ENCODE results near the gene KDELR1.
"Not testable (repeated sequence)": the region's sequence is repeated elsewhere in the genome, so short reads cannot be mapped to it uniquely, and the experiment has no call there.

The KDELR1 gene

DNA sequence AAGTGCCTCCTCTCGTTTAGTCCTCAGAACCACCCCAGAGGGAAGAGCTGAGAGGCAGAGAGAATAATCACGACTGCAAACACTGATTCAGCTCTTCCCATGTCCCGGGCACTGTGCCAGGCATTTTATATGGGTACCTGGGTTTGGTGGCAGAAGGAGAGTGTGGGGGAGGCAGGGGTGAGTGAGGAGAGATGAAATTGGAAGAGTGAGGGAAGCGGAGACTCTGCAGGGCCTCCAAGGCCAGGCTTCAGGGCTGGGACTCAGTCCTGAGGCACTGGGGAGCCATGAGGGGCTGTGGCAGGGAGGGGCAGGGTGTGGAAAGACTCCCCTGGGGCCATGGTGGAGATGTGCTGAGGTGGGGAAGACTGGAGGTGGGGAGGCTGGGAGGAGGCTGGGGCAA is 18.4 kb downstream of the KDELR1 start:
- ChIA-PET POLR2A (no interaction called here), CTCF (interaction anchor here (1.1 kb wide), 1 partner anchor 14 kb away, joined by 4 read pairs; no protein-coding TSS in a partner anchor)
- Histone ChIP-seq H3K27ac (ENCODE audit: insufficient read depth in 1 of 2, low read depth in 1 of 2, low read length in 2 of 2, poor library complexity in 1 of 2, severe bottlenecking in 2 of 2) (no peak overlapping the region), H3K36me3 (ENCODE audit: control insufficient read depth in 4 of 4, insufficient read depth in 4 of 4, low read length in 3 of 4) (no peaks in the 10 kb centered on the region), H3K9me3 (ENCODE audit: control extremely low read depth in 1 of 5, control insufficient read depth in 4 of 5, insufficient read depth in 2 of 5, low read depth in 1 of 5, low read length in 4 of 5) (no peaks in the 10 kb centered on the region), H3K4me1 (ENCODE audit: control extremely low read depth in 1 of 4, control insufficient read depth in 4 of 4, insufficient read depth in 4 of 4, low read length in 3 of 4) (no peaks in the 10 kb centered on the region), H3K27me3 (replicated peaks in 2 of 5; ENCODE audit: control insufficient read depth in 4 of 5, insufficient read depth in 5 of 5, low read length in 4 of 5) (no peaks in the 10 kb centered on the region), H3K4me3 (ENCODE audit: control insufficient read depth in 1 of 7, extremely low read depth in 1 of 7, insufficient read depth in 4 of 7, low read depth in 2 of 7, low read length in 6 of 7) (no peak overlapping the region)
- DNase-seq: no peak
- WGBS (ENCODE audit: insufficient coverage): 93% methylated on average over 3 of the region's 4 CpGs

DNA sequence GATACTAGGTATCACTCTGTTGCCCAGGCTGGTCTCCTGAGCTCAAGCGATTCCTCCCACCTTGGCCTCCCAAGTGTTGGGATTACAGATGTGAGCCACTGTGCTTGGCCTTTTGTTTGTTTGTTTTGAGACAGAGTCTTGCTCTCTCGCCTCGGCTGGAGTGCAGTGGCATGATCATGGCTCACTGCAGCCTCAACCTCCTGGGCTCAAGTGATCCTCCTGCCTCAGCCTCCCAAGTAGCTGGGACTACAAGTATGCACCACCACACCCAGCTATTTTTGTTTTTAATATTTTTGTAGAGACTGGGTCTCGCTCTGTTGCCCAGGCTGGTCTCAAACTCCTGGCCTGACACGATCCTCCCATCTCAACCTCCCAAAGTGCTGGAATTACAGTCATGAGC is 19.6 kb downstream of the KDELR1 start:
- POLR2A ChIA-PET; H3K27ac ChIP-seq (ENCODE audit: insufficient read depth in 1 of 2, low read depth in 1 of 2, low read length in 2 of 2, poor library complexity in 1 of 2, severe bottlenecking in 2 of 2); H3K4me3 ChIP-seq (ENCODE audit: control insufficient read depth in 1 of 7, extremely low read depth in 1 of 7, insufficient read depth in 4 of 7, low read depth in 2 of 7, low read length in 6 of 7); H3K36me3 ChIP-seq (ENCODE audit: control insufficient read depth in 4 of 4, insufficient read depth in 4 of 4, low read length in 3 of 4); H3K27me3 ChIP-seq (replicated peaks in 2 of 5; ENCODE audit: control insufficient read depth in 4 of 5, insufficient read depth in 5 of 5, low read length in 4 of 5); H3K4me1 ChIP-seq (ENCODE audit: control extremely low read depth in 1 of 4, control insufficient read depth in 4 of 4, insufficient read depth in 4 of 4, low read length in 3 of 4); DNase-seq; H3K9me3 ChIP-seq (ENCODE audit: control extremely low read depth in 1 of 5, control insufficient read depth in 4 of 5, insufficient read depth in 2 of 5, low read depth in 1 of 5, low read length in 4 of 5): not testable (repeated sequence)
- CTCF ChIA-PET: interaction anchor here (1.9 kb wide), 1 partner anchor 19 kb away, joined by 7 read pairs; the partner anchor contains the start of gene KDELR1
- 100% methylated on average over 5 of the region's 5 CpGs for WGBS (ENCODE audit: insufficient coverage)

DNA sequence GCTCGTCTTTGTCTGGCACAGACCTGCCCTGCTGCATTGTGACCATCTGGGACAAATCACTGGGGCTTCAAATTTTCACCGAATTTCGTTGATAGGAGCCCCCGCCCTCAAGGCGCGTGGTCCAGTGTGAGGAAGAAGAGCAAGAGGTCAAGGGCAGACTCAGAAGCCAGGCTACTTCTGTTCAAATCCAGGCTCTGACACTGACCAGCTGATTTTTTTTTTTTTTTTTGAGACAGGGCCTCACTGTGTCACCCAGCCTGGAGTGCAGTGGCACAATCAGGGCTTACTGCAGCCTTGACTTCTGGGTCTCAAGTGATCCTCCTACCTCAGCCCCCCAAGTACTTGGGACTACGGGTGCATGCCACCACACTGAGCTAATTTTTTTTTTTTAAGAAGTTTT is 20.0 kb downstream of the KDELR1 start:
- DNase-seq: no peak
- 89% methylated on average over 5 of the region's 7 CpGs for WGBS (ENCODE audit: insufficient coverage)
- ChIA-PET CTCF (interaction anchor here (1.9 kb wide), 1 partner anchor 20 kb away, joined by 7 read pairs; the partner anchor contains the start of gene KDELR1), POLR2A (no interaction called here)
- Histone ChIP-seq H3K4me3 (ENCODE audit: control insufficient read depth in 1 of 7, extremely low read depth in 1 of 7, insufficient read depth in 4 of 7, low read depth in 2 of 7, low read length in 6 of 7) (no peak overlapping the region), H3K36me3 (ENCODE audit: control insufficient read depth in 4 of 4, insufficient read depth in 4 of 4, low read length in 3 of 4) (no peaks in the 10 kb centered on the region), H3K4me1 (ENCODE audit: control extremely low read depth in 1 of 4, control insufficient read depth in 4 of 4, insufficient read depth in 4 of 4, low read length in 3 of 4) (no peaks in the 10 kb centered on the region), H3K27ac (ENCODE audit: insufficient read depth in 1 of 2, low read depth in 1 of 2, low read length in 2 of 2, poor library complexity in 1 of 2, severe bottlenecking in 2 of 2) (no peak overlapping the region), H3K27me3 (replicated peaks in 2 of 5; ENCODE audit: control insufficient read depth in 4 of 5, insufficient read depth in 5 of 5, low read length in 4 of 5) (no peaks in the 10 kb centered on the region), H3K9me3 (ENCODE audit: control extremely low read depth in 1 of 5, control insufficient read depth in 4 of 5, insufficient read depth in 2 of 5, low read depth in 1 of 5, low read length in 4 of 5) (no peaks in the 10 kb centered on the region)

DNA sequence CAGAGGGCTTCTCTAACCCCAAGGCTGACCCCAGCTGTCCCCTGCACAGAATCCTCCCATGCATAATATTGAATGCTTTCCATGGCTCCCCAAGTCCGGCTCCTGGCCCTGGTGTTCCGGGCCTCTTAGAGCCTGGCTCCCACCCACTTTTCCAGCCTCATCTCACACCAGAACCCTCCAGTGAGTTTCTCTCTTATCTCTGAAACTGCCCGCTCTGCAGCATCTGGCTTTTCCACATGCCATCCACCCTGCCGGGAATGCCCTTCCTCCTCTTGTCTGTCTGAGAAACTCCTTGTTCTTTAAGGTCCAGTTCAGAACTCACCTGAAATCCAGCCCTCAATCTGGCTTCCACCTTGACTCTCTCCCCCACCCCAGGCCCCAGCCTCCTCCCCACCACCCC is 20.4 kb downstream of the KDELR1 start:
- H3K36me3 ChIP-seq (ENCODE audit: control insufficient read depth in 4 of 4, insufficient read depth in 4 of 4, low read length in 3 of 4): no peaks in the 10 kb centered on the region
- H3K4me1 ChIP-seq (ENCODE audit: control extremely low read depth in 1 of 4, control insufficient read depth in 4 of 4, insufficient read depth in 4 of 4, low read length in 3 of 4): no peaks in the 10 kb centered on the region
- no peak overlapping the region for H3K4me3 ChIP-seq (ENCODE audit: control insufficient read depth in 1 of 7, extremely low read depth in 1 of 7, insufficient read depth in 4 of 7, low read depth in 2 of 7, low read length in 6 of 7)
- ChIA-PET POLR2A (no interaction called here), CTCF (interaction anchor here (1.9 kb wide), 1 partner anchor 20 kb away, joined by 7 read pairs; the partner anchor contains the start of gene KDELR1)
- H3K9me3 ChIP-seq (ENCODE audit: control extremely low read depth in 1 of 5, control insufficient read depth in 4 of 5, insufficient read depth in 2 of 5, low read depth in 1 of 5, low read length in 4 of 5): no peaks in the 10 kb centered on the region
- H3K27me3 ChIP-seq (replicated peaks in 2 of 5; ENCODE audit: control insufficient read depth in 4 of 5, insufficient read depth in 5 of 5, low read length in 4 of 5): no peaks in the 10 kb centered on the region
- 100% methylated on average over 4 of the region's 4 CpGs for whole genome bisulfite sequencing (ENCODE audit: insufficient coverage)
- DNase-seq: no peak
- H3K27ac ChIP-seq (ENCODE audit: insufficient read depth in 1 of 2, low read depth in 1 of 2, low read length in 2 of 2, poor library complexity in 1 of 2, severe bottlenecking in 2 of 2): no peak overlapping the region

DNA sequence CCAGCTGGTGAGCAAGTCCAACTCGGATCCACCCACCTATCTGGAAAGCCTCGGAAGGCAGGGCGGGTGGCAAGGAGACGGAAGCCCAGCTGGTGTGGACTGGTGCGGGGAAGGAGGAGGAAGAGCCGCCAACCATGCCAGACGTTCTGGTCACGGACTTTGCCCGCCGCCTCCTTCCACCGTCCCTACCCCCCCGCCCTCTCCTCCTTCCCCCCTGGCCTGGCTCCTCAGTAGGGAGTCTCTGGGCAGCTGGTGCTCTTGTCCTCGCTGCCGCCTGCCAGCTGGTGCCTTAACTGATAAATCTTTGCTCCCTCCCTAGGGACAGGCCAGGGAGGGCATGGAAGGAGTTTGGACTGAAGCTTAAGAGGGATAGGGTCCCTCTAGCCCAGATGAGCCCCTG is 22.4 kb downstream of the KDELR1 start:
- H3K4me3 ChIP-seq (ENCODE audit: control insufficient read depth in 1 of 7, extremely low read depth in 1 of 7, insufficient read depth in 4 of 7, low read depth in 2 of 7, low read length in 6 of 7): no peak overlapping the region
- H3K36me3 ChIP-seq (ENCODE audit: control insufficient read depth in 4 of 4, insufficient read depth in 4 of 4, low read length in 3 of 4): no peaks in the 10 kb centered on the region
- ChIA-PET CTCF (no interaction called here), POLR2A (no interaction called here)
- H3K27ac ChIP-seq (ENCODE audit: insufficient read depth in 1 of 2, low read depth in 1 of 2, low read length in 2 of 2, poor library complexity in 1 of 2, severe bottlenecking in 2 of 2): no peak overlapping the region
- H3K4me1 ChIP-seq (ENCODE audit: control extremely low read depth in 1 of 4, control insufficient read depth in 4 of 4, insufficient read depth in 4 of 4, low read length in 3 of 4): peaks cover 0 to 8% (median 7%) of the 10 kb centered on the region in 4 experiments
- no peaks in the 10 kb centered on the region for H3K9me3 ChIP-seq (ENCODE audit: control extremely low read depth in 1 of 5, control insufficient read depth in 4 of 5, insufficient read depth in 2 of 5, low read depth in 1 of 5, low read length in 4 of 5)
- 98% methylated on average over 6 of the region's 14 CpGs for WGBS (ENCODE audit: insufficient coverage)
- no peak for DNase-seq
- no peaks in the 10 kb centered on the region for H3K27me3 ChIP-seq (replicated peaks in 2 of 5; ENCODE audit: control insufficient read depth in 4 of 5, insufficient read depth in 5 of 5, low read length in 4 of 5)

DNA sequence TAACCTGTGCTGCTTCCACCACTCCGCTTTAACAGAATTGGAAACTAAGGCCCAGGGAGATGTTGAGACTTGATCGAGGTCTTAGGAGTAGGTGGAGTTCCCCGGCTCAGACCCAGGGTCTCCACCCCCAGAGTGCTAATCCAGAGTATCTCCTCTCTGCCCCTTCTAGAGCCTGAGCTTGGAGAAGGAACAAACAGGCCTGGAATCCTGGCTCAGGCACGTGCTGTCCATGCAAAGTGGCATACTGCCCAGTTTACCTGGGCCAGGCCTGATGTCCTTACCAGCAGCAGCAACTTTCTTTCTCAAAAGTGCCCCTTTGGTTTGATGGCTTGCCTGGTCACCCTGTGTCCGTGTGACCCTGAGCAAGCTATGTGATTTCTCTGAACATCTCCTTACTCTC is 23.5 kb downstream of the KDELR1 start:
- no peak for DNase-seq
- POLR2A ChIA-PET: no interaction called here
- Histone ChIP-seq H3K27ac (ENCODE audit: insufficient read depth in 1 of 2, low read depth in 1 of 2, low read length in 2 of 2, poor library complexity in 1 of 2, severe bottlenecking in 2 of 2) (no peak overlapping the region), H3K9me3 (ENCODE audit: control extremely low read depth in 1 of 5, control insufficient read depth in 4 of 5, insufficient read depth in 2 of 5, low read depth in 1 of 5, low read length in 4 of 5) (no peaks in the 10 kb centered on the region), H3K4me3 (ENCODE audit: control insufficient read depth in 1 of 7, extremely low read depth in 1 of 7, insufficient read depth in 4 of 7, low read depth in 2 of 7, low read length in 6 of 7) (no peak overlapping the region), H3K36me3 (ENCODE audit: control insufficient read depth in 4 of 4, insufficient read depth in 4 of 4, low read length in 3 of 4) (no peaks in the 10 kb centered on the region), H3K27me3 (replicated peaks in 2 of 5; ENCODE audit: control insufficient read depth in 4 of 5, insufficient read depth in 5 of 5, low read length in 4 of 5) (no peaks in the 10 kb centered on the region), H3K4me1 (ENCODE audit: control extremely low read depth in 1 of 4, control insufficient read depth in 4 of 4, insufficient read depth in 4 of 4, low read length in 3 of 4) (peaks cover 0 to 16% (median 13%) of the 10 kb centered on the region in 4 experiments)
- CTCF ChIA-PET: no interaction called here
- 97% methylated on average over 2 of the region's 5 CpGs for WGBS (ENCODE audit: insufficient coverage)

DNA sequence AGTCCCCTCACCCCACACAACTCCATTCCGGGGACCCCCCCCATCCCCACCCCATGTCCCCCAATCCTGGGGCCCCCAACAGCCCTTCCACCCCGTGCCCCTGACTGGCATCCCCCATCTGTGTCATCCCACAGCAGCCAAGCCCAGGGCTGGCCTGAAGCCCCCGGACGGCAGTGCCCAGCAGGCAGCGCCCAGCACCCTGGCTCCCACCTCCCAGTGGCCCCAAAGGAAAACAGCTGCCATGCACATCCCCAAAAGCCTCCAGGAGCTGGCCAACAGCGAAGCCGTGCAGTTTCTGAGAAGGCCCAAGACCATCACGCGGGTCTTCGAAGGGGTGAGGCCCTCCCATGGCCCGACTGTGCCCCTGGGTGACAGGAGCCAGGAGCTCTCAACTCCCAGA is 25.7 kb downstream of the KDELR1 start:
- POLR2A ChIA-PET: no interaction called here
- H3K27ac ChIP-seq (ENCODE audit: insufficient read depth in 1 of 2, low read depth in 1 of 2, low read length in 2 of 2, poor library complexity in 1 of 2, severe bottlenecking in 2 of 2): no peak overlapping the region
- H3K4me1 ChIP-seq (ENCODE audit: control extremely low read depth in 1 of 4, control insufficient read depth in 4 of 4, insufficient read depth in 4 of 4, low read length in 3 of 4): peaks cover 0 to 17% (median 13%) of the 10 kb centered on the region in 4 experiments
- no peaks in the 10 kb centered on the region for H3K27me3 ChIP-seq (replicated peaks in 2 of 5; ENCODE audit: control insufficient read depth in 4 of 5, insufficient read depth in 5 of 5, low read length in 4 of 5)
- DNase-seq: no peak
- H3K36me3 ChIP-seq (ENCODE audit: control insufficient read depth in 4 of 4, insufficient read depth in 4 of 4, low read length in 3 of 4): no peaks in the 10 kb centered on the region
- 100% methylated on average over 4 of the region's 11 CpGs for WGBS (ENCODE audit: insufficient coverage)
- CTCF ChIA-PET: interaction anchor here (1.6 kb wide), 1 partner anchor 8 kb away, joined by 4 read pairs; no protein-coding TSS in a partner anchor
- no peak overlapping the region for H3K4me3 ChIP-seq (ENCODE audit: control insufficient read depth in 1 of 7, extremely low read depth in 1 of 7, insufficient read depth in 4 of 7, low read depth in 2 of 7, low read length in 6 of 7)
- no peaks in the 10 kb centered on the region for H3K9me3 ChIP-seq (ENCODE audit: control extremely low read depth in 1 of 5, control insufficient read depth in 4 of 5, insufficient read depth in 2 of 5, low read depth in 1 of 5, low read length in 4 of 5)

Measured in common myeloid progenitor, CD34-positive (primary cell).